Stimulated activated CD4-positive, alpha-beta T cell treated with anti-CD3 and anti-CD28 coated beads, Interleukin-12 subunit alpha, Interleukin-12 subunit beta, amount 100 ng/mL, for 4 hours (primary cell): Measurements from ENCODE around the gene LRRC28.
"Not testable (repeated sequence)": the region's sequence is repeated elsewhere in the genome, so short reads cannot be mapped to it uniquely, and the experiment has no call there.

Experiments used
- DNase-seq: peaks from one replicate; pipeline ENCODE4 v3.0.0-alpha.2; 2020

Gene LRRC28

GRCh38 chr15:99250857-99251841, at the start of gene LRRC28:
LRRC28 (plus strand) TSS chr15:99251481; CDS start chr15:99255958, 4,477 bp downstream.
- DNase-seq: peak; percentile 93

GRCh38 chr15:99202176-99202552, 49.1 kb upstream of the LRRC28 start:
- DNase-seq: no peak

DNA sequence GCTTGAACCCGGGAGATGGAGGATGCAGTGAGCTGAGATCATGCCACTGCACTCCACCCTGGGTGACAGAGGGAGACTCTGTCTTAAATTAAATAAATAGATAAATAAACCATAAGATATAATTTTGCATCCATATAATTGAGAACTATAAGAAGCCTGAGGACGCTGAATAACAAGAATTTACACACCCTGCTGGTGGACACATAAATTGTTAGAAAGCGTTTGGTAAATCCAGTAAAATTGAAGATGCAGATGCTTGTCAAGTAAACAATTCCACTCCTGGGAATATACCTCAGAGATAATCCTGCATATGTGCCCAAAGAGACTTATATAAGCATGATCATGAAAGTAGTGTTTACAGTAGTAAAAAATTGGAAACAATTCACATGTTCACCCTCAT, 43.6 kb upstream of the LRRC28 start:
- DNase-seq: no peak

DNA sequence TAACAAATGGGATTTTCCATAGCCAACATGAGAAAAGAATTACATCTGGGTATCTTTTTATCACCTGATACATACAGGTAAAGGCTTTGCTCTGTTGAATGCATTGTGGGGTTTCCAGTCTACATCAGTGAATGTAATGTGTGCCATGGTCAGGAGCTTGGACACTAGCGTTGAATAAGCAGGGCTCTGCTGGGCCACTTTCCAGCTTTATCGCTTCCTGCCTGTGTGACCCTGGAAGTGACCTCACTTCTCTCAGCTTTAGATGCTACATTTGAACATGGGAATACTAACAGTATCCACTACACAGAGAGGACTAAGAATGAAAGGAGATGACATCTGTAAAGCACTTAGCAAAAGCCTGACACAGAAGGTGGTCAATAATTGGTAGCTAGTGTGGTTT, 42.0 kb upstream of the LRRC28 start:
- no peak for DNase-seq

DNA sequence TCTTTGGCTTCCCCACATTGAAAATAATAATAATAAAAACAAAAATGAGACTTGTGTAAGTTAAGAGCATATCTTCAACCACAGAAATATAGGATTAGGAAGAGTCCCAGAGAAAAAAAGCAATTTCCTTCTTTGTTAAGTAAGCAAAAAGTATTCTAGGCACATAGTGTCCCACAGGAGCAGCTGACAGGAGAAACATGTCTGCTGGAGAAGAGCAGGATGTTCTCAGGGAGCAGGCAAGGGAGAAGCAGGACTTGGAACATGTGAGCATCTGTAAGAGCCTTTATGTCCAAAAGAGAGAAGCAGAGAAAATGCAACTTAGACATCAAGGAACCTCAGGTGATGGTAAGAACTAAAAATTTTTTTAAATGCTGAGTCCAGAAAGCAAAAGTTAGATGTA, 40.9 kb upstream of the LRRC28 start:
- DNase-seq: no peak

DNA sequence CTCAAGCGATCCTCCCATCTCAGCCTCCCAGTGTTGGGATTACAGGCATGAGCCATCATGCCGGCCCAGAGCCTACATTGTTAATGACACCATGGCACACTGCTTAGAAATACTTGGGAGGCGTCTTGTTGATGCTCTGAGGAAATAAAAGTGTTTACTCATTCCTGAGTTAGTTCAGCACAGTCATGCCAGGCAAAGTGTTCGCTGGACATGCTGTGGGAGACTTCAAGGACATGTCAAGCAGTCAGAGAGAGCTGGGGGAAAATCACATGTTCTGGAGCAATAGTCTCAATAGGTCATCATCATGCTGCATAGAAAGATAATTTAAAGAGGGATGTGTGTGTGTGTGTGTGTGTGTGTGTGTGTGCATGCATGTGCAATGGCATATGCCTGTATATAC, 39.4 kb upstream of the LRRC28 start:
- no peak for DNase-seq

DNA sequence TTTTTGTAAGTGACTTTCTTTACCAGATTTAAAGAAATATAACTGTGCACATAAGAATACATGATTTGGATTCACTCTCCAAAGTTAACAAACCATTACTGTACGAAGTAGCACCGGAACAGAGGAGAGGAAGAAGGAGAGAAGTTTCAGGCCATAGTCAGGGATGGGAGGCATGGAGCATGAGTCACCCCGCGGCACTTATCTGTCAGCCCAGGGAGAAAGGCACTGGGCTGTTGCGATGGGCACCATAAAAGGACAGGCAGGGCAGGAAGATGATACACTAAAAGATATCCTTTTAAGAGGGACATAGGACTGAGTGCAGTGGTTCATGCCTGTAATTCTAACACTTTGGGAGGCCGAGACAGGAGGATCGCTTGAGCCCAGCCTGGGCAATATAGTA, 38.9 kb upstream of the LRRC28 start:
- no peak for DNase-seq

DNA sequence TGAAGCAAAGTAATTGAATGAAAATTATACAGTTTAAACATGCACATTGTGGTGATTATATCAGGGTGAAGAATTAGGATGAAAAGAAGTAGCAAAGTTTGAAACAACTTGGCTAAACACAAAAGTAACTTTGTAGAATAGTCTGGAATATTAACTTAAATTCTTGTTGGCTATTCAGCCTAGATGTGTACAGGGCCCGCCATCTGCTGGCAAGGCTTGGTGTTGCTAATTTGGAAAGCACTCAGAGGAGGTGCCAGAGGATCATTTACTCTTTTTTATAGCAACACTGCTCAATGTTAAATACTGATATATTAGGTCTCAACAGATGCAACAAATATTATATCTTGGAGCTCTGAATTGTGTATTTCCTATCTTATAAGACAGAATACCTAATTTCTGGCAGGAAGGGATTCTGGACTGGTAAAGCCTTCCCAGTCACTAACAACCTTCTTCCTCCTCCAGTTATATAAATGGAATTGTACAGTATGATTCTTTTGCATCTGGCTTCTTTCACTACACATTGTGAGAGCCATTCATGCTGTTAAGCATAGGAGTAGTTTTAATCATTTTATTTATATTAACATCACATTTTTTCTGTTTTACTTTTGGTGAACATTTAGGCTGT, 38.0 kb upstream of the LRRC28 start:
- DNase-seq: peak; percentile 58

- no peak for DNase-seq
Measured at GRCh38 chr15:99224372-99225214, 26.7 kb upstream of the LRRC28 start.

GRCh38 chr15:99226802-99227201, 24.5 kb upstream of the LRRC28 start:
- DNase-seq: no peak

DNA sequence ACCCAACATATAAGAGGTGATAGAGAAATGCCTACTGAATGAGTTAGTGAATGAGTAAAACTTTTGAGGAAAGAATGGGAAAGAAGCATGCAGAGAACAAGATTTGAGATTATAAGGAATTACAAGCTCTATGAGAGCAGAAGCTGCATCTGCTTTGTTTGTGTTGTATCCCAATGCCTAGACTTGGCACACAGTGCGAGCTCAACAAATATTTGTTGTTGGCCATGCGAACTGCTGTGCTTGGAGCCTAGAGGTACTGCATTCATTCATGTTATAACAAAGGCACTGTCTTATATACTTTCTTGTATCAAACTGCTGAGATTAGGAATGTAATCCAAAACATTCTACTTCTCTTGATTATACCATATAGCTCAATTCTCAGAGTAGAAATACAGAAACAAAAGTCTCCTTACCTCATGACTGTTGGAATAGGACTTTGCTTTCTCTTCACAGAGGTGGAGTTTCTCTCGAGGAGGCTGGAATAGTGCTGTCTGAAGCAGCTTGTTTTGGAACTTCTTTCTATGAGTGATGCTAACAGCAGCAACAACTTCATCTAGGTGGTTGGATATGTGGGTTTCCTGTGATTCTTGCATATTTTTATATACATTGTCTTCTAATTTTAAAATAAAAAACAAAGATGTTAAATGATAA, 23.0 kb upstream of the LRRC28 start:
- no peak for DNase-seq

DNA sequence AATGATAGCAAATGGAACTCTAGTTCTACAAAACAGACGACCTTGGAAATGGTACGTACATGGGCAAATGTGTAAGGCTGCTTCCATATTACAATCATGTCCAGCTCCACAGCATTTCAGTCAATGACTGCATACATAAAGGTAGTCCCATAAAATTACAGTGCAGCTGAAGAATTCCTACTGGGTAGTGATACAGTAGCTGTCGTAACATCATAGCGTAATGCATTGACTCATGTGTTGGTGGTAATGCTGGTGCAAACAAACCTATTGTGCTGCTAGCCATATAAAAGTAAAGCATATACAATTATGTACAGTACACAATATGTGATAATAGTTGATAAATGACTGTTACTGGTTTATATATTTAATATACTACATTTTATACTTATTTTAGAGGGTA, 20.4 kb upstream of the LRRC28 start:
- DNase-seq: no peak

DNA sequence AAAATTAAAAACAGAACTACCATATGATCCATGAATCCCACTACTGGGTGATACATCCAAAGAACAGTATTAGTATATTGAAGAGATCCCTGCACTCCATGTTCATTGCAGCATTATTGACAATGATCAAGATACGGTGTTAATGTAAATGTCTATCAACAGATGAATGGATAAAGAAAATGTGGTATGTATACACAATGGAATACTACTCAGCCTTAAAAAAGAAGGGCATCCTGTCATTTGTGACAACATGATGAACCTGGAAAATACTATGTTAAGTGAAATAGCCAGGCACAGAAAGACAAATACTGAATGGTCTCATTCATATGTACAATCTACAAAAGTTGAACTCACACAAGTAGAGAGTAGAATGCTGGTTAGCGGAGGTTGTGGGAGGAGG, 18.5 kb upstream of the LRRC28 start:
- no peak for DNase-seq

DNA sequence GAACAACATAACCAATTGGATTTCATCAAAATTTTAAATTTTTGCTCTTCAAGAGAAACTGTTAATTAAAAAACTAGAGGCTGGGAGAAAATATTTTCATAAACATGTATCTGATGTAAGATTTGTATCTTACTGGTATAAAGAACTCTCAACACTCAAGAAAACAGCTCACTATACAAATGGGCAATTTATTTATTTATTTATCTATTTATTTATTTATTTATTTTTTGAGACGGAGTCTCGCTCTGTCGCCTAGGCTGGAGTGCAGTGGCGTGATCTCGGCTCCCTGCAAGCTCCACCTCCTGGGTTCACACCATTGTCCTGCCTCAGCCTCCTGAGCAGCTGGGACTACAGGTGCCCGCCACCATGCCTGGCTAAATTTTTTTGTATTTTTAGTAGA, 17.1 kb upstream of the LRRC28 start:
- not testable (repeated sequence) for DNase-seq

DNA sequence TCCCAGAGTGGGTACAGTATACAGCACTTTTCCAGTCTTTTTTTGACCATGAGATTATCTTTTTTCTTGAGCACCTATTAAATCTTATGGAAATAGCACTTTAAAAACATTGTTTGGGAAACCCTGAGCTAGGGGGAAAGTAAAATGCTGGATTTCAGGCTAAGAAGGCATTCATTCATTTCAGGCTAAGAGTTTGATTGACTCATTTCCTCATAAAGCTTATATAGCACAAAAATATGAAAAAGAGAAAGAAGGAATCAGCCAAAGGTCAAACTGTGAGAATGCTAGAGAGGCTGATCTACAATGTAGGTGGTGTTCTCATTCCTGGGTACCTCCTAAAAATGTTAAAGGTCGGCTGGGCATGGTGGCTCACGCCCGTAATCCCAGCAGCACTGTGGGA, 12.4 kb upstream of the LRRC28 start:
- DNase-seq: no peak

DNA sequence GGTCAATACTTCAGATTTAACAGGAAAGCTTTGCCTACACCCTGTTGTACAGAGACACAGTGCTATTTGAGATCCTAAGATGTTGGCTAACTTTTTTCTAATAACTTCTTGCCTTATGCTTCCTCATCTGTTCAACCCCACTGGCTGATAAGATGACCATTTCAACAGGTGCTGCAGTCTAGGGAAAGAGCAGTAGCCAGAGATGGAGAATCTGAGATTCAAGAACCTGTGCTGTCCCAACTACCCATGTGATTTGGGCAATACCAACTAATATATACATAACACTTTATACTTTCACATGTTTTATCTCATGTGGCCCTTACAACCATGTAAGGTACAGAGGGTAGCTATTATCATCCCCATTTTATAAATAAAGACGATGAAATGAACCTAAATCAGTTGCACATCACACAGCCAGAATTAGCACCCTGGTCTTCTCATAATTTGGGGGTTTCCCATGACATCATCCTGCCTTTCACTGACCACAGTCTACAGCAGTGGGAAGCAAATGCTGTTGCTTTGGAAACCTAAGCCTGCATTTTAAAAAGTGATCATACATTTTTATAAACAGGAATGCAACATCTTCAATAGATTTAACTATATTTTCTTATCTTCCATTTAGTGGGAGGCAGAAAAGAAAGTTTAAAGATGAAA, 11.6 kb upstream of the LRRC28 start:
- no peak for DNase-seq

DNA sequence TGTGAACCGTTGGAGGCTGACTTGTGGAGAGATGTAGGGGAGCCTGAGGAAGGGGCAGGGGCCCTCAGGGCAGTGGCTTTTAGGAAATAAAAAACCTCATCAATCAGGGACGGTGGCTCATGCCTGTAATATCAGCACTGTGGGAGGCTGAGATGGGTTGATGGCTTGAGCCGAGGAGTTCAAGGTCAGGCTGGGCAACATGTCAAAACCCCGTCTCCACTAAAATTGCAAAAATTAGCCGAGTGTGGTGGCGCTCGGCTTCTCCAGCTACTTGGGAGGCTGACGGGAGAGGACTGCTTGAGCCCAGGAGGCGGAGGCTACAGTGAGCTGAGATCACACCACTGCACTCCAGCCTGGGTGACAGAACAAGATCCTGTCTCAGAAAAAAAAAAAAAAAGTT, 9.5 kb upstream of the LRRC28 start:
- no peak for DNase-seq

DNA sequence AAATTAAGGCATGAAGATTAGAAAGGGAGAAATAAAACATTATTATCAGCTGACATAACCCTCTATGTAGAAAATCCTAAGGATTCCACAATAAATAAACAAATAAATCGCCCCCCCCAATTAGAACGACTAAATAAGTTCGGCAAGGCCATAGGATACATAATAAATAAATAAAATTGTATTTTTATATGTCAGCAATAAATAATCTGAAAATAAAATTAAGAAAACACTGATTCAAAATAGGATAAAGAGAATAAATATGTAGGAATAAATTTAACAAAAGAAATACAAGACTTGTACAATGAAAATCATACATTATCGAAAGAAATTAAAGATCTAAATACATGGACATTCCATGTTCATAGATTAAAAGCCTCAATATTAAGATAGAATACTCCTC, 7.0 kb upstream of the LRRC28 start:
- no peak for DNase-seq

GRCh38 chr15:99247062-99247461, 4.2 kb upstream of the LRRC28 start:
- DNase-seq: no peak

DNA sequence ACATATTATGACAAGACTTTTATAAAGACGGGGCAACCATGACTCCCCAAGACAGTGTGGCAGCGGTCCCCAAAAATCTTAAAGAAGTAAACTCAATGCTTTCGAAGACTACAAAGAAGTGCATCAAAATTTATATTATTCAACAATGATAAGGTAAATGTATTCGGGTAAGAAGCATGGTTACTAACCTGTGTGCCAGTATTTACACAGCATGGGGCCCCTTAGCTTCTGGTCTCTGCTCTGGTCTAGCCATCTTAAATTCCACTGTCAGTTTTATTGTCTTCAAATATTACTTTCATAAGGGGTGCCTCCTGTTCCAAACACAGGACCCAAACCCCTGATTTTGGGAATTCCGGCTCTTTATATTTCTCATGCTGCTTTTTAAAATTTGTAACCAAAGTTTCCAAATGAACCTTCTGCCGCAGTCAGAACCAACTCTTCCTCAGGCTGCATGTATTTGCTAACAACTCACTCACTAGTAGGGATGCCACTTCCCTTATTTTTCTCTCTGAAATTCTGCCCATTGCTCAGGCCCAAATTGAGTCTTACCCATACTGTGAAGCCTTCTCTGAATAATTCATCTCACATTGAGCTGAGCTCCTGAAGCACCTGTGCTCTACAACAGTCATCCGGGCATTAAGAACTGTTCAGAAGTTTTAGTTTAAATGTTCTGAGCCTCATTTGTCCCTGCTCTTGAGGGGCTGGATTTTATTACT, 3.1 kb upstream of the LRRC28 start:
- DNase-seq: no peak

- no peak for DNase-seq
Measured at GRCh38 chr15:99249270-99249841, 1.9 kb upstream of the LRRC28 start, which contains the start of gene TTC23. TTC23 (minus strand) TSS chr15:99249581; CDS start chr15:99228712, 20,869 bp downstream.
